Measurements from ENCODE around the gene FATE1.

FATE1 gene

DNA sequence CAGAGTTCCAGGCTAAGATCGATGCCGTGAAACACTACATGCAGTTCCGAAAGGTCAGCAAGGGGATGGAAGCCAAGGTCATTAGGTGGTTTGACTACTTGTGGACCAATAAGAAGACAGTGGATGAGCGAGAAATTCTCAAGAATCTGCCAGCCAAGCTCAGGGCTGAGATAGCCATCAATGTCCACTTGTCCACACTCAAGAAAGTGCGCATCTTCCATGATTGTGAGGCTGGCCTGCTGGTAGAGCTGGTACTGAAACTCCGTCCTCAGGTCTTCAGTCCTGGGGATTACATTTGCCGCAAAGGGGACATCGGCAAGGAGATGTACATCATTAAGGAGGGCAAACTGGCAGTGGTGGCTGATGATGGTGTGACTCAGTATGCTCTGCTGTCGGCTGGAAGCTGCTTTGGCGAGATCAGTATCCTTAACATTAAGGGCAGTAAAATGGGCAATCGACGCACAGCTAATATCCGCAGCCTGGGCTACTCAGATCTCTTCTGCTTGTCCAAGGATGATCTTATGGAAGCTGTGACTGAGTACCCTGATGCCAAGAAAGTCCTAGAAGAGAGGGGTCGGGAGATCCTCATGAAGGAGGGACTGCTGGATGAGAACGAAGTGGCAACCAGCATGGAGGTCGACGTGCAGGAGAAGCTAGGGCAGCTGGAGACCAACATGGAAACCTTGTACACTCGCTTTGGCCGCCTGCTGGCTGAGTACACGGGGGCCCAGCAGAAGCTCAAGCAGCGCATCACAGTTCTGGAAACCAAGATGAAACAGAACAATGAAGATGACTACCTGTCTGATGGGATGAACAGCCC lies 28.0 kb downstream of the FATE1 start:
- DNase-seq (ENCODE audit: low read depth): no peak

GRCh38 chrX:151745651-151746050 lies 29.8 kb downstream of the FATE1 start:
- DNase-seq (ENCODE audit: low read depth): no peak

GRCh38 chrX:151746502-151746901 lies 30.7 kb downstream of the FATE1 start:
- DNase-seq (ENCODE audit: low read depth): no peak

DNA sequence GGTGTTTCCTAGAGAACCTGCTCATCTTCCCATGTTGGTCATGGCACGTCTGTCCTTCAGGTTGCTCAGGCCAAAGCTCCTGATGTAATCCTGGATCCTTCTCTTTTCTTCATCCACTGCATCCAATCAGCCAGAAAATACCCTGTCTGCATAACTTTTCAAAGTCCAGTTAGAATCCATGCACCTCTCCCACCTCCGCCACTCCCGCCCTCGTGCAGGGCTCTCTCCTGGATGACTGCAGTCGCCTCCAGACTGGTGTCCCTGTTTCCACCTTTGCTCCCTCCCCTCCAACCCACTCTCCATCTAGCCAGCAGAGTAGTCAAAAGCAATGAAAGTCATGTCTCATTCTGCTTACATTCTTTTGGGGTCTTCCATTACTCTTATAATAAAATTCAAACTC lies 34.7 kb downstream of the FATE1 start:
- no peak for DNase-seq (ENCODE audit: low read depth)

DNA sequence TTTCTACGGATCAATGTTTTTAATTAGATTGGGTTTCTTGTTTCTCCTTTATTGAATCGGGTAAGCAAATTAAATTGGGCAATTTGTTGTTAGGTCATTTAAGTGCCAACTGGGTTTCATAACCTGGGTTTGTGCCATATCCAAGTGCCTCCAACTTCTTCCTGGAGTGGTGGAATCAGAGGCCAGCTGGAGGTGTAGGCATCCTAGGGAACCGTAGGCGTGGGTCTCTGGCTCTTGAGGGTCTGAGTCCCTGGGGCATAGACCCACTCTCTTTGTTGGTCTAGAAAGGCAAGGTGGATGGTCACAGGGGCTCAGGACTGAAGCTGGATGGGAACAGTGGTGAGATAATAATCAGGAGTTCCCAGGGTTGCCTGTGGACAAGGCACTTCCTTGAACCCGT lies 37.0 kb downstream of the FATE1 start:
- DNase-seq (ENCODE audit: low read depth): no peak

DNA sequence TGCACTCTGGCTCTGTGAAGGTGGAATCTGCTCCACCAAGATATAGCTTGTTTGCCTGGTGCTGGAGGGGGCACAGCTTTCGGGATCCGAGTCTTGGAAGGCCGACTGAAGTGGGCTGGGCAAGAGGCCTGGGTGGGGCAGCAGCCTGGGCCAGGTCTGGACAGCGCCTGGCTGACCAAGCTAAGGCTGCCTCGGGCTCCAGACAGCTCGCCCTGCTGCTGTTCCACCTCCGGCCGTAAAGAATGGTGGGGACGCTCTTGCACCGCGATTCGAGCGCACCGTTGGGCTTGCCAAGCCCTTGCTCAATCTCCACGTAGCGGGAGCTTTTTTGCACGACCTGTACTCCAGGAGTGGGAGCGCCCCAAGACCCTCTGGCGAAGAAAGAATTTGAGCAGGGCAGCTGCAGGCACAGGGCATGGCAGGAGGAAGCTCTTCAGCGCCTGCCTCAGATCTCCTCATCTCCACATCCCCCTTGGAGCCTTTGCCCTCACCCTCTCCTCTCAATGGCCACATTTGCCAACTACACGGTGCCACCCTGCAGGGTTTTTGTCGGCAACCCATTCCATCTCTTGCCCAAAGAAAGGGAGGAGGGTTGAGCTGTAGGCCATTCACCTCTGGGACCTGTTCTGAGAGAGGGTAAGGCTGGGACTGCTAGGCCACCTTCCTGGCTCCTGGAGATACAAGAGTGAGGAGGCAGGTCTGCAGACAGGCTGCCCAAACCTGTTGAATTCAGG lies 37.6 kb downstream of the FATE1 start:
- no peak for DNase-seq (ENCODE audit: low read depth)

DNA sequence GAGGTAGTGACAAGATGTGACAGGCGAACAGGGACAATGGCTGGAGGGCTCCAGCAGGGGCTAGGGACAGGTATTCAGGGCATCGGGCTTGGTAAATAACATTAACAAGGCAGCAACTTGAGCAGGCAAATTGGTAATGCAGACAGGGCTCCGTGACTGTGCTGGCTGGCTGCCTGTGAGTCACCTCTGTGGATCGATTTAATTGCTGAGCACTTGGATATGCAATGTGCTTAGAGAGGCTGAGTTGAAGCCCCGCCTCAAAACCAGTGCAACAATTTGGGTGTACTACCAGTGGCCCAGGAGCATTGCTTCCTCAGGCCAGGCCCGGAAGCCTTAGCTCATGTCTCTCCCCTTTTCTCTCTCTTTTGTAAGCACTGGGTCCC lies 38.2 kb downstream of the FATE1 start:
- no peak for DNase-seq (ENCODE audit: low read depth)

DNA sequence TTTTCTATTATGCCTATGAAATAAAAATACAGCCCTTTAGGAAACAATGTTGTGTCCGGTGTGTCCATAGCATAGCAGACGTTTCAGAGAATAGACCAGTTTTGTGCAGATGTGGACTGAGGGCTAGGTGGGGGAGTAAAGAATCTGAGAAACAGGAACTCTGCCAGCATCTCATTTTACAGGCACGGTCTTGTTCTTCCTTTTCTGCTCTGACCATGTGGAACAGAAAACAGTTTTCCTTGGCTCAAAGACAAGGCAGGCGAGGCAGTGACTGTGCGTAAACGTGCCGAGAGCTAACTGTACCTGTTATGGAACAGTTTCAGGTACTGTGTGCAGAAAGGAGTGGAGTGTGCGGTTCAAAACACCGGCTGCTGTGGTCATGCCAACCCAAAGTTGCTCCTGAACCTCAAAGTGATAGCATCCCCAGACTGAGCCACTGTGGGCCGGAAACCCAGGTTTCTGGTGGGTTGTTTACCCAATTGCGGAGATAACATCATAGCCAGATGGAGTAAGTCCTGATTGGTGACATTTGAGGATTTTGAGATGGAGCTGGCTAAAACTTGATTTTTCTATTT lies 38.9 kb downstream of the FATE1 start:
- DNase-seq (ENCODE audit: low read depth): no peak

DNA sequence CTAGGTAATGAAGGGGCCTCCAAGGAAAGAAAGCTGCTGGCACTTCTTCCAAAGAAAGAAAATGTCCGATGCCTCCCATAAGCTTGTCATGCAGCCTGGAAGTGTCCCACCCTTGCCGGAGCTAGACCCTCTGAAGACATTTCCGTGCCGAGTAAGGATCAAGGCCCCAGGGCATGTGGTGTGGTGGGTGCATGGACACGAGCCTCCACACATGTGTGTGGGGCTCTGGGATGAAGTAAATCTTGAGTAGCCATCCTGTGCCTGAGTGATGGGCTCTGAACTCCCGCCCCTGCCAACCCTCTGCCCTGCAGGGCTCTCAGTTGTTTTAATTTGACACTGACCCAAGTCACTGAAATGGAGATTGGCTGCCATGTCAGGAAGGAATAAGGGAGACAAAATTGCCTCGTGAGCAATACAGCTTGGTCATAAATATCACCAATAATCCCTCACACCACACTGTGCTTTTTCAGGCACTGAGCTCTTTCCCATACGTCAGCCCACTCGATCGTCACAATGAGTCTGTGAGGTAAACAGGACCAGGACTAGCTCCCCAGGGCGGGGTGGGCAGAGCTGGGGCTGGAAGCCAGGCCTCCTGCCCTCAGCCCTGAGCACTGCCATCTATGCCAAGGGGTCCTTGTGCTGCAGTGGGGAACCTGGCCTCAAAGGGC lies 43.3 kb downstream of the FATE1 start:
- no peak for DNase-seq (ENCODE audit: low read depth)

DNA sequence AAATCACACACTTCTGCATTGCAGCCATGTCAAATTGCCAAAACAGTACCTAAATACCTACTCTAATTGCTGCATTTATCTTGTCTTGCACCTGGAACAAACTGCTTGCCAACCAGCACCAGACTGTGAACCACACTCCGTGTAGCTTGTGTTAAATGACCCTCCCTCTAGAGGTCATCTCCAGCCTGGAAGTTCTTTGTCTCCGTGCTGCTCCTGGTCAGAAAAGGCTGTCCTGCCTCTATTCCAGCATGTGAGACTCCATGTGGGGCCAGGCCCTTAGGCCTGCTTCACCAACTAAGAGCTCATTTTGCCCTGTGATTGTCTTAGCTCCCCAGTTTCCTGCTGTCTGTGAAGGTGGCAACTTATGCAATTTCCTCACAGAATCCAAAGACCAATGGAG lies 47.0 kb downstream of the FATE1 start:
- no peak for DNase-seq (ENCODE audit: low read depth)

GRCh38 chrX:151763711-151764110 lies 47.9 kb downstream of the FATE1 start:
- no peak for DNase-seq (ENCODE audit: low read depth)

- DNase-seq (ENCODE audit: low read depth): no peak
Measured at GRCh38 chrX:151765026-151765425, 49.2 kb downstream of the FATE1 start.

DNA sequence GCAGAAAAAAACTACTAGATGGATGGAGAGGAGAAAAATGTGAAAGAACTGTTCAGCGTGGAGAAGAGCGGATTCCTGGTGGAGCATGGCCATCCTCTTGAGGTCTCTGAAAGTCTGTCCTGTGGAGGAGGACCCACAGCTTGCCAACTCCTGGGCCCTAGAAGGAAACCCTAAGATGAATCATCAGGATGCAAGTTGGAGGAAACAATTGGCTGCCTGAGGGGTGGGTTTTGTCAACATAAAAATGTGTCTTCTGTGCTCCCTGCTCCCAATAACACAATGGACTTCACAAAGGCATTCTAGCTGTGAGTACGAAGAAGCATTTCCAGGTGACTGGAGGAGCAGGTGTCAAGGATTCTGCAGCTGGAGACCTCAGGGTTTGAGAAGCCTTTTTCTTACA lies 55.9 kb downstream of the FATE1 start:
- DNase-seq (ENCODE audit: low read depth): no peak
